ENCODE results near the gene PI4KB.
"Not testable (repeated sequence)": the region's sequence is repeated elsewhere in the genome, so short reads cannot be mapped to it uniquely, and the experiment has no call there.

Gene PI4KB

GRCh38 chr1:151281225-151281968, 45.8 kb downstream of the PI4KB start:
- peak; percentile 98 for DNase-seq (ENCODE audit: low read depth, low spot score)

GRCh38 chr1:151277249-151277648, 50.0 kb downstream of the PI4KB start:
- DNase-seq (ENCODE audit: low read depth, low spot score), result no peak

GRCh38 chr1:151275341-151275740, 51.9 kb downstream of the PI4KB start:
- not testable (repeated sequence) for DNase-seq (ENCODE audit: low read depth, low spot score)

GRCh38 chr1:151273924-151274466, 53.2 kb downstream of the PI4KB start:
- DNase-seq (ENCODE audit: low read depth, low spot score), result peak; percentile 51

- no peak for DNase-seq (ENCODE audit: low read depth, low spot score)
Measured at GRCh38 chr1:151267760-151268159, 59.5 kb downstream of the PI4KB start.

- DNase-seq (ENCODE audit: low read depth, low spot score), result no peak
Measured at GRCh38 chr1:151266821-151267220, 60.4 kb downstream of the PI4KB start.

GRCh38 chr1:151266315-151266714, 60.9 kb downstream of the PI4KB start:
- DNase-seq (ENCODE audit: low read depth, low spot score), result no peak

- no peak for DNase-seq (ENCODE audit: low read depth, low spot score)
Measured at GRCh38 chr1:151265446-151266236, 61.6 kb downstream of the PI4KB start.

- no peak for DNase-seq (ENCODE audit: low read depth, low spot score)
Measured at GRCh38 chr1:151259351-151259750, 67.9 kb downstream of the PI4KB start.

- peak; percentile 18 for DNase-seq (ENCODE audit: low read depth, low spot score)
Measured at GRCh38 chr1:151255381-151255780, 71.8 kb downstream of the PI4KB start.

- peak; percentile 99 for DNase-seq (ENCODE audit: low read depth, low spot score)
Measured at GRCh38 chr1:151254217-151255213, 72.7 kb downstream of the PI4KB start, which contains the start of gene PSMD4. PSMD4 (plus strand) TSS chr1:151254734; CDS start chr1:151254783, 49 bp downstream.

- peak; percentile 80 for DNase-seq (ENCODE audit: low read depth, low spot score)
Measured at GRCh38 chr1:151251656-151252470, 75.4 kb downstream of the PI4KB start.

GRCh38 chr1:151246786-151247185, 80.4 kb downstream of the PI4KB start:
- no peak for DNase-seq (ENCODE audit: low read depth, low spot score)

GRCh38 chr1:151243683-151244216, 83.5 kb downstream of the PI4KB start:
- DNase-seq (ENCODE audit: low read depth, low spot score), result no peak

- no peak for DNase-seq (ENCODE audit: low read depth, low spot score)
Measured at GRCh38 chr1:151242442-151242841, 84.8 kb downstream of the PI4KB start.

Data from astrocyte of the hippocampus (primary cell).